ENCODE results near the gene ESPN. TPM values are rescaled to one million over a fixed set of nuclear protein-coding genes. Genes with fewer than 3 reads are reported as not detected.

The ESPN gene, protein sequence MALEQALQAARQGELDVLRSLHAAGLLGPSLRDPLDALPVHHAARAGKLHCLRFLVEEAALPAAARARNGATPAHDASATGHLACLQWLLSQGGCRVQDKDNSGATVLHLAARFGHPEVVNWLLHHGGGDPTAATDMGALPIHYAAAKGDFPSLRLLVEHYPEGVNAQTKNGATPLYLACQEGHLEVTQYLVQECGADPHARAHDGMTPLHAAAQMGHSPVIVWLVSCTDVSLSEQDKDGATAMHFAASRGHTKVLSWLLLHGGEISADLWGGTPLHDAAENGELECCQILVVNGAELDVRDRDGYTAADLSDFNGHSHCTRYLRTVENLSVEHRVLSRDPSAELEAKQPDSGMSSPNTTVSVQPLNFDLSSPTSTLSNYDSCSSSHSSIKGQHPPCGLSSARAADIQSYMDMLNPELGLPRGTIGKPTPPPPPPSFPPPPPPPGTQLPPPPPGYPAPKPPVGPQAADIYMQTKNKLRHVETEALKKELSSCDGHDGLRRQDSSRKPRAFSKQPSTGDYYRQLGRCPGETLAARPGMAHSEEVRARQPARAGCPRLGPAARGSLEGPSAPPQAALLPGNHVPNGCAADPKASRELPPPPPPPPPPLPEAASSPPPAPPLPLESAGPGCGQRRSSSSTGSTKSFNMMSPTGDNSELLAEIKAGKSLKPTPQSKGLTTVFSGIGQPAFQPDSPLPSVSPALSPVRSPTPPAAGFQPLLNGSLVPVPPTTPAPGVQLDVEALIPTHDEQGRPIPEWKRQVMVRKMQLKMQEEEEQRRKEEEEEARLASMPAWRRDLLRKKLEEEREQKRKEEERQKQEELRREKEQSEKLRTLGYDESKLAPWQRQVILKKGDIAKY
- total RNA-seq: under 1 TPM; 0.14 to 0.55 TPM

DNA sequence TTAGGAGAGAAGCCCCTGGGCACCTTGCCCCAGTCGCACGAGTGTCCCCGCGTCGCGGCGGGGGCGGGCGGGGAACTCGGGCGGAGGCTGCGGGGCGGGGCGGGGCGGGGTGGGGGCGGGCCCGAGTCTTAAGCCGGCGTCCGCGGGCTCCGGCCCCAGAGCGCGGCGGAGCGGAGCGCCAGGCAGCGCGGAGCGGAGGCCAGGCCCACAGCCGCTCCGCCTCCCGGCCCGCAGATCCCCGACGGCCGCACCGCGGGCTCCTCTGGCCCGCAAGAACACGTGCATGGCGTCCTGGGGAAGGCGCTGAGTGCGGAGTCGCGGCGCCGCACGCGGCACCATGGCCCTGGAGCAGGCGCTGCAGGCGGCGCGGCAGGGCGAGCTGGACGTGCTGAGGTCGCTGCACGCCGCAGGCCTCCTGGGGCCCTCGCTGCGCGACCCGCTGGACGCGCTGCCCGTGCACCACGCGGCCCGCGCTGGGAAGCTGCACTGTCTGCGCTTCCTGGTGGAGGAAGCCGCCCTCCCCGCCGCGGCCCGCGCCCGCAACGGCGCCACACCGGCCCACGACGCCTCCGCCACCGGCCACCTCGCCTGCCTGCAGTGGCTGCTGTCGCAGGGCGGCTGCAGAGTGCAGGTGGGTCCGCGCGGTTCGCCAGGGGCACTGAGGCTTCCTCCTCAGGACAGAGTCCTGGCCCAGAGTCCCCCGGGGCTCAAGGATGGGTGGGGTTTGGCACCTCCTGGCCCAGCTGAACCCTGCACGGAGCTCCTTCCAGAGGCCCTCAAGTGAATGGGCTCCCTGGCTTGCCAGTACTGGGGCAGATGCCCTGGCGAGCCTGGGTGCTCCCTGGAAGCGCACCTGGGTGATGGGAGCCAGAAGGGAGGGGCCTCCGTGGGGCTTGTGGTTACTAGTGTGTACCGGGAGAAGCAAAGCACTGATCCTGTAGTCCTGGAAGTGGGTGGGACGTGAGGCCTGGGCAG is at the start of gene ESPN:
ESPN (plus strand) TSS at position 158 of the 975 bp plus-strand sequence; CDS start at position 338, 180 bp downstream.
- intact Hi-C loops (cut with DNase I, micrococcal nuclease): loop anchor here (2.0 to 5.0 kb wide), 2 partner anchors 14 to 178 kb away; no protein-coding TSS in a partner anchor
- Mint-ChIP-seq H3K27ac (no peak within 1 kb of the TSS), H3K36me3 (ENCODE audit: low read depth) (no peaks in the 10 kb centered on the region), H3K4me3 (peak within 1 kb of the TSS; percentile 7), H3K4me1 (peaks cover 9% of the 10 kb centered on the region), H3K9me3 (ENCODE audit: low read depth) (no peaks in the 10 kb centered on the region), H3K27me3 (peaks cover 34% of the 10 kb centered on the region)
- POLR2A ChIA-PET: no interaction called here
- CTCF ChIA-PET: interaction anchor here (0.6 to 2.6 kb wide), 2 partner anchors 13 to 178 kb away, joined by 3 to 16 read pairs; no protein-coding TSS in a partner anchor
- ATAC-seq (no peak), DNase-seq (no peak)

DNA sequence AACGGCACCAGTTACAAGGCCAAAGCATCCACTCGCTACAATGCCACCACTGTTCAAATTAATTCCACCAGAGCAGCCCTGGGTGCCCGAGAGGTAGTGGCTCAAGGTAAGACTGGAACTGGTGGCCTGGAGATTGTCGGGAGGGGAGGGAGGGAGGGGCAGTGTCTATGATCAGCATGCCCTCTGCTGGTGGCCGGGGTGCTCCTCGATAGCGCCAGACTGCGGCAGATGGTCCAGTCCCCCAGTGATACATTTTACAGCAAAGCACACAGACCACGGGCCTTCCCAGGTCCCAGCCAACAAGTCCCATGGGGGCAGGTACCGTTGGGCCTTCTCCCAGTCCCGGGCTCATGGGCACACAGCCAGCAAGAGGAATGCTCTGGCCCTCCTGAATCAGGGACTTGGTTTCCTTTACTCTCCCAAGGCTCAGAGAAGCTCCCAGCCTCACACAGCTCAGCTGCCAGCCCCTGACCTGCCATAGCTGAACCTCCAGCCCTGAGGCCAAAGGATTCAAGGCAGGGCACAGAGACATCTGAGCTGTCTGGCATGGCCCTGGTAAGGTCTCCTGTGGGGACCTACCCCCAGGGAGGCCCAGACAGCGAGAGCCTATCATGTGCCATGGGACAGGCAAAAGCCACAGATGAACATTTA is 46.4 kb upstream of the ESPN start:
- DNase-seq (peak; percentile 26), ATAC-seq (no peak)
- Mint-ChIP-seq H3K27ac (no peak overlapping the region), H3K36me3 (ENCODE audit: low read depth) (no peaks in the 10 kb centered on the region), H3K9me3 (ENCODE audit: low read depth) (no peaks in the 10 kb centered on the region), H3K27me3 (no peaks in the 10 kb centered on the region), H3K4me3 (no peak overlapping the region), H3K4me1 (no peaks in the 10 kb centered on the region)
- intact Hi-C loops (cut with DNase I, micrococcal nuclease): no loop called here
- CTCF ChIA-PET: interaction anchor here (1.3 to 1.4 kb wide), 2 partner anchors 15 to 20 kb away, joined by 4 read pairs; no protein-coding TSS in a partner anchor
- POLR2A ChIA-PET: no interaction called here

GRCh38 chr1:6380037-6380436 is 44.5 kb upstream of the ESPN start:
- Mint-ChIP-seq H3K4me3 (no peak overlapping the region), H3K27me3 (no peaks in the 10 kb centered on the region), H3K9me3 (ENCODE audit: low read depth) (no peaks in the 10 kb centered on the region), H3K27ac (no peak overlapping the region), H3K36me3 (ENCODE audit: low read depth) (peaks cover 2% of the 10 kb centered on the region), H3K4me1 (no peaks in the 10 kb centered on the region)
- DNase-seq: no peak
- POLR2A ChIA-PET: no interaction called here
- CTCF ChIA-PET: interaction anchor here (1.0 to 1.8 kb wide), 3 partner anchors 13 to 58 kb away, joined by 3 to 8 read pairs (median 4); no protein-coding TSS in a partner anchor
- ATAC-seq: no peak
- intact Hi-C loops (cut with DNase I, micrococcal nuclease): no loop called here

GRCh38 chr1:6384135-6384534 is 40.4 kb upstream of the ESPN start:
- no peaks in the 10 kb centered on the region for H3K9me3 Mint-ChIP-seq (ENCODE audit: low read depth)
- no peak overlapping the region for H3K27ac Mint-ChIP-seq
- no peaks in the 10 kb centered on the region for H3K4me1 Mint-ChIP-seq
- ATAC-seq: no peak
- H3K36me3 Mint-ChIP-seq (ENCODE audit: low read depth): peaks cover 5% of the 10 kb centered on the region
- no peak for DNase-seq
- intact Hi-C loops (cut with DNase I, micrococcal nuclease): no loop called here
- H3K4me3 Mint-ChIP-seq: no peak overlapping the region
- no peaks in the 10 kb centered on the region for H3K27me3 Mint-ChIP-seq
- ChIA-PET CTCF (interaction anchor here (0.9 to 1.5 kb wide), 5 partner anchors 10 to 37 kb away, joined by 3 to 6 read pairs (median 5); no protein-coding TSS in a partner anchor), POLR2A (interaction anchor here (1.5 kb wide), 1 partner anchor 9 kb away, joined by 4 read pairs; the partner anchor contains the start of gene ACOT7)

DNA sequence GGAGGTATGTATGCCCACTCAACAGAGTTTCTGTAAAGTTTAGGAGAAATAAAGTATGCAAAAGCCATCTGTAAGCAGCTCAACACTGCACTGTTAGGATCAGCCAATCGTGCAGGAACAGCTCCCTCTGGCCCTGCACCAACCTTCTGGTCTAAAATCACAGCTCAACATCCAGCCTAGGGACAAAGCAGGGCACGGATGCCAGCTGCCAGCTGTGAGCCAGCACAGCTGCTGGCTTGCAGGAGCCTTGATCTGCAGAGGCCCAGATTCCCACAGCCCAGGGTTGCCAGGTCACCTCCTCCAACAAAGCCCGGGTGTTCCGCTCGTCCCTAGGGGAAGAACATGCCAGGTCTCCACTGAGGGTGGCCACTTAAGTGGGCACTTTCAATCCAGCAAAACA is 39.6 kb upstream of the ESPN start:
- POLR2A ChIA-PET: interaction anchor here (1.5 kb wide), 1 partner anchor 8 kb away, joined by 4 read pairs; the partner anchor contains the start of gene ACOT7
- DNase-seq: no peak
- intact Hi-C loops (cut with DNase I, micrococcal nuclease): no loop called here
- Mint-ChIP-seq H3K27me3 (no peaks in the 10 kb centered on the region), H3K27ac (no peak overlapping the region), H3K4me3 (no peak overlapping the region), H3K36me3 (ENCODE audit: low read depth) (peaks cover 5% of the 10 kb centered on the region), H3K9me3 (ENCODE audit: low read depth) (no peaks in the 10 kb centered on the region), H3K4me1 (peaks cover under 1% of the 10 kb centered on the region)
- CTCF ChIA-PET: interaction anchor here (0.5 to 1.5 kb wide), 6 partner anchors 10 to 37 kb away, joined by 3 to 6 read pairs (median 4); no protein-coding TSS in a partner anchor
- ATAC-seq: no peak

DNA sequence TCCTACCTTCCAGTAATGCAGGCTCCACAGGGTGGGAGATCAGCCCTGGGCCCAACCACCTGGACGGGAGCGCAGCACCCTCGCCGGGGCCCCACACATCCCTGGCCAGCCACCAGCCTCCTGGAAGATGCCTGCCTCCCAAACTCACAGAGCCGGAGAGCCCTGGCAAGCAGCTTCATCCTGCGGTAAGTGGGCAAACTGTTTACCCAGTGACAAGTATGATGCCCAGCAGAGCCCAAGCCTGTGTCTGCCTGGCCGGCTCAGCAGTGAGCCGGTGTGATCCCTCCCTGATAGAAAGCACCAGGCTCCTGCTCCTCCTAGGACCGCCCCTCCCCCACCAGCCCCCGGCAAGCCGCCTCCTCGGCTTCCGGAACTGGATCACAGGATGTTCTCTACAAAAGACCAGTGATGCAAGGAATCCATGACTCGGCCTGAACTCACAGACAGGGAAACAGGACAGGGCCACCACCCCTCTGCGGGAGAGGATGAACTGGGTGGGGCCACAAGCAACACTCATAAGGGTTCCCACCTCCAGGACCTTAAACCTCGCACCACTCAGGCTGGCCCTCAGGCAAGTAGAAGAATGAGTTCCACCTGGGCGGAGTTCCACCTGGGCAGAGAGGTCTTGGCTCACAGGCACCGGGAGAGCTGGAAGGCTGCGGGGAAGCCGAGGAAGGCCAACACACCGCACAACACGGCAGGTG is 38.9 kb upstream of the ESPN start:
- intact Hi-C loops (cut with DNase I, micrococcal nuclease): no loop called here
- CTCF ChIA-PET: interaction anchor here (0.5 to 1.5 kb wide), 4 partner anchors 9 to 24 kb away, joined by 3 to 6 read pairs (median 4); no protein-coding TSS in a partner anchor

GRCh38 chr1:6386371-6386949 is 38.1 kb upstream of the ESPN start:
- no peaks in the 10 kb centered on the region for H3K27me3 Mint-ChIP-seq
- POLR2A ChIA-PET: interaction anchor here (0.7 kb wide), 1 partner anchor 81 kb away, joined by 3 read pairs; no protein-coding TSS in a partner anchor

More for the DNA sequence above, 38.9 kb upstream of the ESPN start:
- H3K9me3 Mint-ChIP-seq (ENCODE audit: low read depth): no peaks in the 10 kb centered on the region
- H3K4me1 Mint-ChIP-seq: peaks cover 2% of the 10 kb centered on the region
- peaks cover 5% of the 10 kb centered on the region for H3K36me3 Mint-ChIP-seq (ENCODE audit: low read depth)
- ATAC-seq (no peak), DNase-seq (no peak)
- POLR2A ChIA-PET: interaction anchor here (0.7 kb wide), 1 partner anchor 82 kb away, joined by 3 read pairs; no protein-coding TSS in a partner anchor
- no peak overlapping the region for H3K4me3 Mint-ChIP-seq
- H3K27me3 Mint-ChIP-seq: no peaks in the 10 kb centered on the region
- H3K27ac Mint-ChIP-seq: no peak overlapping the region

DNA sequence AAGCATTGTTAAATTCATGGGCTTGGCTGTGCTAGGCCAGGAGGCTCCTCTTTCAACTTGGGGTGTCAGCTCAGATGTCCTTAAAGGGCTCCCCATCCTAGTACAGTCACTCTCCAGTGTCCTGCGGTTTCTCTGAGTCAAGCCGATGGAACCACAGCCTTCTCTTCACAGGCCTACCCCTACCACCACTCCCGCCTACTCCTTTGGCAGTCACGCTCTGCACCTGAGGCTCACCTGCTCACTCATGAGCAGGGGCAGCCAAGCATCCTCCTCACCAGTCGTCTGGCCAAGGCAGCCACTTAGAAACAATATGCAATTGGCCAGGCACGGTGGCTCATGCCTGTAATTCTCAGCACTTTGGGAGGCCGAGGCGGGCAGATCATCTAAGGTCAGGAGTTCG is 34.6 kb upstream of the ESPN start:
- CTCF ChIA-PET: interaction anchor here (0.7 kb wide), 1 partner anchor 140 kb away, joined by 3 read pairs; no protein-coding TSS in a partner anchor

More at GRCh38 chr1:6386371-6386949, 38.1 kb upstream of the ESPN start:
- no peaks in the 10 kb centered on the region for H3K9me3 Mint-ChIP-seq (ENCODE audit: low read depth)
- CTCF ChIA-PET: interaction anchor here (0.7 kb wide), 1 partner anchor 339 kb away, joined by 4 read pairs; no protein-coding TSS in a partner anchor
- intact Hi-C loops (cut with DNase I, micrococcal nuclease): no loop called here
- ATAC-seq: no peak
- no peak overlapping the region for H3K27ac Mint-ChIP-seq
- no peak overlapping the region for H3K4me3 Mint-ChIP-seq
- H3K36me3 Mint-ChIP-seq (ENCODE audit: low read depth): peaks cover 5% of the 10 kb centered on the region
- peaks cover 4% of the 10 kb centered on the region for H3K4me1 Mint-ChIP-seq
- no peak for DNase-seq

More for the DNA sequence above, 34.6 kb upstream of the ESPN start:
- intact Hi-C loops (cut with DNase I, micrococcal nuclease): no loop called here
- no peak overlapping the region for H3K4me3 Mint-ChIP-seq
- no peak for DNase-seq
- ATAC-seq: no peak
- H3K4me1 Mint-ChIP-seq: peaks cover 24% of the 10 kb centered on the region
- H3K36me3 Mint-ChIP-seq (ENCODE audit: low read depth): peaks cover 8% of the 10 kb centered on the region
- POLR2A ChIA-PET: no interaction called here
- no peaks in the 10 kb centered on the region for H3K27me3 Mint-ChIP-seq
- no peaks in the 10 kb centered on the region for H3K9me3 Mint-ChIP-seq (ENCODE audit: low read depth)
- no peak overlapping the region for H3K27ac Mint-ChIP-seq
